Activated naive CD8-positive, alpha-beta T cell treated with anti-CD3 and anti-CD28 coated beads, Interleukin-2, amount 50 U/mL, for 16 hours (primary cell): ENCODE results near the gene CYP17A1.
"Not testable (repeated sequence)": the region's sequence is repeated elsewhere in the genome, so short reads cannot be mapped to it uniquely, and the experiment has no call there.

ENCODE experiments used
- DNase-seq: peaks from one replicate; pipeline ENCODE4 v3.0.0-alpha.2; 2020; ENCODE audit warnings: low read depth, low spot score

CYP17A1 gene, protein sequence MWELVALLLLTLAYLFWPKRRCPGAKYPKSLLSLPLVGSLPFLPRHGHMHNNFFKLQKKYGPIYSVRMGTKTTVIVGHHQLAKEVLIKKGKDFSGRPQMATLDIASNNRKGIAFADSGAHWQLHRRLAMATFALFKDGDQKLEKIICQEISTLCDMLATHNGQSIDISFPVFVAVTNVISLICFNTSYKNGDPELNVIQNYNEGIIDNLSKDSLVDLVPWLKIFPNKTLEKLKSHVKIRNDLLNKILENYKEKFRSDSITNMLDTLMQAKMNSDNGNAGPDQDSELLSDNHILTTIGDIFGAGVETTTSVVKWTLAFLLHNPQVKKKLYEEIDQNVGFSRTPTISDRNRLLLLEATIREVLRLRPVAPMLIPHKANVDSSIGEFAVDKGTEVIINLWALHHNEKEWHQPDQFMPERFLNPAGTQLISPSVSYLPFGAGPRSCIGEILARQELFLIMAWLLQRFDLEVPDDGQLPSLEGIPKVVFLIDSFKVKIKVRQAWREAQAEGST

DNA sequence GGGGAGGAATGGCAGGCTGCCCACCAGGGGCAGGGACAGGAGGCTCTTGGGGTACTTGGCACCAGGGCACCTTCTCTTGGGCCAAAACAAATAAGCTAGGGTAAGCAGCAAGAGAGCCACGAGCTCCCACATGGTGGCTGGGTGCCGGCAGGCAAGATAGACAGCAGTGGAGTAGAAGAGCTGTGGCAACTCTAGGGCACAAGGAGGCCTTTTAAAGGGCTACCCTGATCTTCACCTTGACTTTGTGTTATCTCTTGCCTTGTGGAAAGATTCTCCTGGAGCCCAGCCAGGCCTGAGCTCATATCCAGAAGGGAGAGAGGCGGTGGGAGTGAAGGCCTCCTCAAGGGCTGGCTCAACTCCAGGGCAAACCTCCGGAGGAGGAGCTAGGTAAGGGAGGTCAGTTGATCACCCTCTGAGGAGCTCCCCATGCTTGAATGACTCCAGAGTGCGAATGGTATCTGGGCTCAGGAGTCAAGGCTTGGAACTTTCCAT lies at the start of gene CYP17A1:
Gene CYP17A1, minus strand, starts transcription at position 184 of the 492 bp plus-strand sequence. Its CDS starts 52 bp downstream, at position 132.
- DNase-seq = no peak

DNA sequence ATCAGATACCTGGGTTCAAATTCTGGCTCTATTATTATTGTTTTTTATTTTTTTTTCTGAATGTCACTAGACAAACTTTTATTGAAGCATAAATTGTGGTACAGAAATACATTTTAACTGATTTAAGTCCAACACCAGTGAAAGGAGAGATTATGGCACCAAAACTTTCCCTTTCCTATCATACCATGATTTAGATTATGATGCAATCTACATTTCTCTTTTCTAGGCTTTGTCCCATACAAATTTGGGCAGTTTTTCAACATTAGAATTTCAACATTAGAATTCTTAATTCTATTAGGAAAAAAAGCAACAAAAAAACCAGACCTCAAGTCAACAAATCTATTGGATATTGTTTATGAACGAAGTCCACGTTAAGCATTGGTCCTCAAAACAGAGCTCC lies 43.0 kb upstream of the CYP17A1 start:
- no peak for DNase-seq

DNA sequence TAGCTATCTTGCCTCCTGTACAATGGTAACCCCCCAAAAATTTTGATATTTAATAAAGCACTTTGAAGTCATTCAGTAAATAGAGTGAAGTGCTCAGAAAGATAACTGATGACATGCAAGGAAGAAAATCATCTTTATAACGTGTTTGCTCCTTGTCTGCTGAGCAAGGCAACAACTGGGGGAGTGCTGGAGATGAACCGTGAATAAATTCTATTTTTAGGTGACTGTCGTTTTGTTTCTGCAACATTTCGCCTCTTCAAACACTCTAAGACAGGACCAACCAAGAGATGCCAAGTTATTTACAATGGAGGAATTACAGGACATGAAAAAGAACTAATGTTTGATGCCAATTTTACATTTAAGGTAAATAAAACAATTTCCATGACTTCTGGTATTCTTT lies 41.4 kb upstream of the CYP17A1 start:
- DNase-seq = no peak

DNA sequence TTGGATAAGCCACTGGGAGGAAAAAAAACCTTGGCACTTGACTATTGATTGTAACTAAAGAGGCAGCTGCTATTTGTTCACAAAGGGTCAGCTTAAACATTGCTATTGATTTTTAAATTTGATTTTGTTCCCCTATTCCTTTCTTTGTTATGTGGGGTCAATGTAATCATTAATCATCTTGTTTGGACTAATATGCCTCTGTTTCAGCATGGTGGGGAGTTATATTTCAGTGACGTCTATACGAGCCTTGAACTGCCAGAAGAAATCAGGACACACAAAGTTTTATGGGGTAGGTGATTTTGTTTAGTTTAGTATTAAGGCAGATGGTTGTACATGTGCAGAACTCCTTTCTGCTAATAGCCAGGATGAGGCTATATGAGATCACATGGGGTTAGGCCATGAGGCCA lies 39.5 kb upstream of the CYP17A1 start:
- no peak for DNase-seq

DNA sequence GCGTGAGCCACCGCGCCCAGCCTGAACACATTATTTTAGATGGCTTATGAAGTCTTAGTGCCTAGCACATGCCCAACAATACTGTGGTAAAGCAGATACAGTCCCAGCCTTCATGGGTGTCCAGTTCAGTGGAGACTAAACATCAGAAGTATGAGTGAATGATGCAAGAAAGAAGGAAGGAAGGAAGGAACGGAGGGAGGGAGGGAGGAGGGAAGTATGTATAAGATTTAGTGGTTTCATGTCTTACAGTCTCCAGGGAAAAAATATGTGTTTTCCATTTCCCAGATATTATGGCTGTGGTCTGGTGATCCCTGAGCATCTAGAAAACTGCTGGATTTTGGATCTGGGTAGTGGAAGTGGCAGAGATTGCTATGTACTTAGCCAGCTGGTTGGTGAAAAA lies 35.0 kb upstream of the CYP17A1 start:
- DNase-seq = no peak

DNA sequence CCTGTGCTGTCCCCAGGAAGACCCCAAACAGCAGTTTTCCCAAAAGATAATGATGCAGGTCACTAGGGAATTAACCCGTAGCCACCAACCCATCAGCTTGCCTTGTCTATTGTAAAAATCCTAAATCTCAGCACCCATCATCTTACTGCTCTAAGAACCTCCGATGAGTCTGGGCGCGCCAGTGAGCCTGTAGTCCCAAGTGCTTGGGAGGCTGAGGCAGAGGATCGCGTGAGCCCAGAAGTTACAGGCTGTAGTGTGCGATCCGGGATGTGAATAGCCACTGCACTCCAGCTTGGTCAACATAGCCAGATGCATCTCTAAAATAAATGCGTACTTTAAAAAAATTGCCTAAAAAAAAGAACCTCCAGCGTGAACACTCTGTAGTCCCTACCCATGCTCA lies 33.0 kb upstream of the CYP17A1 start:
- DNase-seq = no peak

DNA sequence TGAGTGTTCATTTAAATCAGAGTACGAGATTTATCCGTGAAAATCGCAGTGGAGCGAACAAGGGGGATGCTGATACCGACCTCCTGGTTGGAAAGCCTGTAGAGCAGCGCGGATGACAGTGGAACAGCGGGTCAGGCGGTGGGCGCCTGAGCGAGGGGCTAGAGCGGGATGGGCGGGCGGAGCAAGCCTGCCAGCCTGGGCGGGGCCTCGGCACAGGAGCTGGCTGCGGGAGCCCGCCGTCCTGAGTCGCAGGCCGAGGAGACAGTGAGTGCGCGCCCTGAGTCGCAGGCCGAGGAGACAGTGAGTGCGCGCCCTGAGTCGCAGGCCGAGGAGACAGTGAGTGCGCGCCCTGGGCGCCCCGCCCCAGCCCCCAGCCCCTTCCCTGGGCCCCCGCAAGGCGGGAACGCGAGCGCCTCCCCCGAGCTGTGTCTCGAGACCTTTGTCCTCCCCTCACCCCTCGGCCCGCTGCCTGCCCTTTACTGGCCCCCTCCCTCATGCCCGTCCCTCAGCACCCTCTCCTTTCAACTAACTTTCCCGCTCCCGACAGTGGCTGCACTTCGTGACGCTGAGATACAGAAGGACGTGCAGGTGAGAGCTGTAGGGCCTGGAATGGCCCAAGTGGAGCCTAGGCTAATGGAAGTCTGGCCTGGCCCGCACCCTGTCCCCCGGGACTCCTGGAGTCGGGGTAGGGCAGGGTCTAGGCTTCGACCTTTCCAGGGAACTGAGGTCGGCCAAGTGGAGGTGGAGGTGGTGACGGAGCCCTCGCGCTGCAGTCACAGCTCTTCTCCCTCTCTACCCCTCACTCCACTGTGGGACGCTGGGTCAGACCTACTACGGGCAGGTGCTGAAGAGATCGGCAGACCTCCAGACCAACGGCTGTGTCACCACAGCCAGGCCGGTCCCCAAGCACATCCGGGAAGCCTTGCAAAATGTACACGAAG lies 32.3 kb upstream of the CYP17A1 start, which contains the start of gene AS3MT:
Gene AS3MT, plus strand, starts transcription at position 213 of the 941 bp plus-strand sequence. Its CDS starts 123 bp downstream, at position 336.
- DNase-seq = no peak

DNA sequence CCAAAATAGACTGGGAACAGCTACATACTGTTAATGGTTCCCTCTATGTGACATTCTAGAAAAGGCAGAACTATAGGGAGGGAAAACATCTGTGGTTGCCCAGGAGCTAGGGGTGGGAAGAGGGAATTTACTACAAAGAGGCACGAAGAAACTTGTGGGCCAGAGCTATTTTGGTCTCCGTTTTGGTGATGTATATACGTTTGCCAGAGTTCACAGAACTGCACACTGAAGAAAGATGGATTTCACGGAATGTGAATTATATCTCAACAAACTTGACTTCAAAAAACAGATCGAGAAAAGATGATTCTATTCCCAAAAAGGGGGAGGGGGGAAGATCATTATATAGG lies 31.7 kb upstream of the CYP17A1 start:
- DNase-seq = no peak

DNA sequence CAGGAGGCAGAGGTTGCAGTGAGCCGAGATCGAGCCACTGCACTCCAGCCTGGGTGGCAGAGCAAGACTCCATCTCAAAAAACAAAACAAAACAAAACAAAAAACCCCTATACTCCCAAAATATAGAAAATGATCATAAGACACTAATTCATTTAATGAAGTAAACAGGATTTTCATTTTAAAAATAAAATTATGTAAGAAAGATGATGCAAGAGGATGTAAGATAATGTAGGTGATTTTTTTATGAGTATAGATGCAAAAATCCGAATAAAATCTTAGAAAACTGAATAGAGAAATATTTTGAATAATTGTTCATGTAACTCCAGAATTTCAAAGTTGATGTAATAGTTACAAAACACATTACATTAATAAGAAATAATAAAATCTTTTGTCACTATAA lies 28.4 kb upstream of the CYP17A1 start:
- DNase-seq = no peak

DNA sequence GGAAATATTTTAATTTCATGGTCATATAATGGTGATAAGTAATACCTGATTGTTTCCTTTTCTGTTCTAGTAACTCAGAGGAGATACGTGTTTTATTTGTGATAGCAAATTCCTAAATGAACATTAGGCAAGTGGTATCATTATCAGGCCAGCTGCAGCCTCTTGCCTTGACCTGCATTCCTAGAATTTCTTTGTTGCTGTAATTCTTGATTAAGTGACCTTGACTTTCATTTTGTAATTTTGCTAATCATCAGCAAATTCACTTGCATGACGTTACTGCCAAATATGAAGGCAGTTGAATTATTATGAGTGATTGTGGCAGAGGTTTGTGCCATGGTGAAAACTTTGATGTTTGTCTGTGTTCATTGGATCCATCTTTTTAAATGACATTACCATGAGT lies 26.4 kb upstream of the CYP17A1 start:
- DNase-seq = no peak

DNA sequence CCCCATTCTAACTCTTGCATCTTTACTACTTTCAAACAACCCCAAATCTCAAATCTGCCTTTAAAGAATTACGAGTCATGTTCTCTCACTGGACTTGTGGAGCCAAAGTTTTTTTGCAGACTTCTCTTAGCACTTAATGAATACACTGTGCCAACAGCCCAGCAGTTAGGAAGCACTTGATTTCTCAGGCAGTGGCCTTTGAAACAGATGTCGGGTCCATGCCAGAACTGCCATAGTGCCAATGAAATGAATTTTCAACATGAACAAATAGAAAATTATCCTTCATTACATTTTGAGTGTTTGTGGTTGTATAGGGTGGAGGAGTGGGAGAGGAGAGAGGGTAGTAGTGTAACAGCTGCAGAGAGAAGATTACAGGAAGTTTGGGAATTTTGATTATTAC lies 22.7 kb upstream of the CYP17A1 start:
- no peak for DNase-seq

DNA sequence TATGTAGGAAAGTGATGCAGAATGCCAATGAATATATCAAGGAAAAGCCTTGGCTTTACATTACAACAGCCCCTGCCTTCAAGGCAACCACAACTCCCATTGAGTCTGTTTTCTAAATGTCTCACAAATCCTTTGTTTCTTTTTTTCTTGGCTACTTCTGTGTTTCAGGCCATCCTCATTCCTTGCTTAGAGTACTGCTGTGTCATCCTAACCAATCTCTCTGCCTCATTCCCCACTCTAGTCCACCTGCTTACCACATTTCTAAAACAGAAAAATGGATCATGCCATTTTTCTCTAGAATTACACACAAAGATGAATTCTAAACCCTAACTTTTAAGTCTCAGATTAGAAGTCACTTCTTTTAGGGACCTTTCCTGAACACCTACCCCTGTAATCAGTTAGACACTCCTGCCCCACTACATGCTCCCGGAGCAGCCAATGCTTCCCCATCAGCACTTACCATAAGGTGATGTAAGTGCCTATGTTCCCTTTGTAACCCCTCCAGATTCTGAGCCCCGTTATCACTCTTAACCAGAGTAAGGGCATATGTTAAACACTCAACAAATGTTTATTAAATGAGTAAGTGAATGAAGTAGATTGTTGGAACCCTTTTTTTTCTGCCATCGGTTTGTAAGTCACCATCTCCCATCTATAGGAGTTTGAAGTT lies 19.7 kb upstream of the CYP17A1 start:
- no peak for DNase-seq

DNA sequence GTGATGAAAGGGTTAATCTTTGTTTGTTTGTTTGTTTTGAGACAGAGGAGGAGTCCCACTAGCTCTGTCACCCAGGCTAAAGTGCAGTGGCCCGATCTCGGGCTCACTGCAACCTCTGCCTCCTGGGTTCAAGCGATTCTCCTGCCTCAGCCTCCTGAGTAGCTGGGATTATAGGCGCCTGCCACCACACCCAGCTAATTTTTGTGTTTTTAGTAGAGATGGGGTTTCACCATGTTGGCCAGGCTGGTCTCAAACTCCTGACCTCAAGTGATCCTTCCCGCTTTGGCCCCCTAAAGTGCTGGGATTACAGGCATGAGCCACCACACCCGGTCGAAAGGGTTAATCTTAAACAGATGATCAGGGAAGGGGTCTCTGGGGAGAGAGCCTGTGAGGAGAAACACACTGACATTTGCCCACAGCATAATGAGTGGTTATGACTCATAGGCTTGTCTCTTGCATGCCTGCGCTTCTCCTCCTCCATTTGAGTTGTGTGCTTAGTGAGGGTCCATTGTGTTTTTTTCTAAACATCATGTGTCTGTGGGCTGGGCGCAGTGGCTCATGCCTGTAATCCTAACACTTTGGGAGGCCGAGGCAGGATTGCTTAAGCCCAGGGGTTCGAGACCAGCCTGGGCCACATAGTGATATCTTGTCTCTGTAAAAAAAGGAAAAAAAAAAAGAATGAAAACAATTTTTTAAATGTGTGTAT lies 18.7 kb upstream of the CYP17A1 start:
- not testable (repeated sequence) for DNase-seq

DNA sequence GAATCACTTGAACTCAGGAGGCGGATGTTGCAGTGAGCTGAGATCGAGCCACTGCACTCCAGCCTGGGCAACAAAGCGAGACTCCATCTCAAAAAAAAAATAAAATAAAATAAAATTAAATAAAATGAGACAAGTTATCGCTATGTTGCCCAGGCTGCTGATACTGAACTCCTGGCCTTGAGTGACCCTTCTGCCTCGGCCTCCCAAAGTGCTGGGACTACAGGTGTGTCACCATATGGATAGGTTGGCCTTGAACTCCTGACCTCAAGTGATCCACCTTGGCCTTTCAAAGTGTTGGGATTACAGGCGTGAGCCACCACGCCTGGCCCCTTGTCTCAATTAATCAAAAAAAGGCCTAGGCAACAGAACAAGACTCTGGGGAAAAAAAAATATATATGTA lies 16.0 kb upstream of the CYP17A1 start:
- not testable (repeated sequence) for DNase-seq

DNA sequence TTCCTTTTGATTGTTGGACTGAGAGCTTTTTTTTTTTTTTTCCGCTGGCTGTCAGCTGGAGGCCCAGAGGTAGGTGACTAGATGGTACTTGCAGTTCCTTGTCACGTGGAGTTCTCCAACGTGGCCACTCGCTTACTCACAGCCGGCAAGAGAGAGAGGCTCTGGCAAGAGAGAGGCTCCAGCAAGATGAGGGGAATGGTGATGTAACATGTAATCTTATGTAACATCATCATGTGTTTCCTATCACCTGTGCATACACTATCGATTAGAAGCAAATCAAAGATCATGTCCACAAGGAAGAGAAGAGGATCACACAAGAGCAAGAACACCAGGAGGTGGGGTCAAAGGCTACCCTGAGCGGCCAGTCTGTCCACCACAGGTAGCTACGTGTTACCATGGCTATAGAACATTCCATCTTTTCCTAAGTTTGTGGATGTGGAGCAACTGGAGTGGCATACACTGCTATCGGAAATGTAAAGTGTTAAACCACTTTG lies 12.9 kb upstream of the CYP17A1 start:
- DNase-seq = no peak

DNA sequence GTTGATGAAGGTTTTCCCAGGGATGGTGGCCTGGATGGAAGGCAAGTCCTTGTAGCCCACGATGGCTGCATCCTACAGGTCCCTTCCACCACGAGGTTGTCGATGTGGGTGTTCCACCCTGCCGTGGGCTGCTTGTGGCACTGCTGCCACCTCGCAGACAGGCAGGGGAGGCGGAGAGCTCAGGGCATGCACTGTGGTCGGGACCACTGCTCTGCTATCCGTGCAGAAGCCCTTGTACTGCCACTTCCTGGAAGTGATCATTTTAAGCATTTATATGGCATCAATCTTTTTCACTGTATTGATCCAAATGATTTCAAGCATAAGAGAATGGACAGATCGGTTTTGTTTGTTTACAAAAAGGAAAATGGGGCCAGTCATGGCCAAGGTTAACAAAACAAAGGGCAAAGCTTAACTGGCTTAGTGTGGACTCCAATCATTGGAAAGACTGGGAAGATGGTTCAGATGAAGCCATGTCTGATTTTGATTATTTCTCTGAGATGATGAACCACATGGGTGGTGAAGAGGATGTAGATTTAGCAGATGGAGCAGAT lies 8.2 kb upstream of the CYP17A1 start:
- DNase-seq = no peak

DNA sequence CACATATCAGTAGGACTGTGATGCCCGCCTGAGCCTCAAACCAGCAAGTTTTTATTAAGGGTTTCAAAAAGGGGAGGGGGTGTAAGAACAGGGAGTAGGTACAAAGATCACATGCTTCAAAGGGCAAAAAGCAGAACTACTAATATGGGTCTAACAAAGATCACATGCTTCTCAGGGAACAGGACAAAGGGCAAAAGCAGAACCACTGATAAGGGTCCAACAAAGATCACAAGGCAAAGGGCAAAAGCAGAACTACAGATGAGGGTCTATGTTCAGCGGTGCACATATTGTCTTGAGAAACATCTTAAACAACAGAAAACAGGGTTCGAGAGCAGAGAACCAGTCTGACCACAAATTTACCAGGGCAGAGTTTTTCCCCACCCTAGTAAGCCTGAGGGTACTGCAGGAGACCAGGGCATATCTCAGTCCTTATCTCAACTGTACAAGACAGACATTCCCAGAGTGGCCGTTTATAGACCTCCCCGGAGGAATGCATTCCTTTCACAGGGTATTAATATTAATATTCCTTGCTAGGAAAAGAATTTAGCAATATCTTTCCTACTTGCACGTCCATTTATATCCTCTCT lies 7.1 kb upstream of the CYP17A1 start:
- not testable (repeated sequence) for DNase-seq

DNA sequence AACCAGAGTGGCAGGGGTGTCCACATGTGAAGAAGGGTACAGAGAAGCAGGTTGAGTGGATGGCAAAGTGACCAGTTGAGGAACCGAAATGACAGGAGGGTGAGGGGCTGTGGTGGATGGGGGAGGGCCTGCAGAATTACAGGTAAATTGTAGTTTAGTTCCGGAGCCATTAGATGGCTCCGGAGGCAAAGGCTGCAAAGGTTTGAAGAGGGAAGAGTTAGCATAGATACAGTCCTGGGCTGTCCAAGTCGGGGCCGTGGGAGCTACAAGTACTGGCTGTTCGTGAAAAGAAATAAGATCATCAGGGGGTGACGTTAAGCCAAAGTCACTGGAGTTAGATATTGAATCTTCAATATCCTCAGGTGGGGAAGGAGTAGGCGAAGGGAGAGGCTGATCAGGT lies 5.9 kb upstream of the CYP17A1 start:
- DNase-seq = not testable (repeated sequence)

DNA sequence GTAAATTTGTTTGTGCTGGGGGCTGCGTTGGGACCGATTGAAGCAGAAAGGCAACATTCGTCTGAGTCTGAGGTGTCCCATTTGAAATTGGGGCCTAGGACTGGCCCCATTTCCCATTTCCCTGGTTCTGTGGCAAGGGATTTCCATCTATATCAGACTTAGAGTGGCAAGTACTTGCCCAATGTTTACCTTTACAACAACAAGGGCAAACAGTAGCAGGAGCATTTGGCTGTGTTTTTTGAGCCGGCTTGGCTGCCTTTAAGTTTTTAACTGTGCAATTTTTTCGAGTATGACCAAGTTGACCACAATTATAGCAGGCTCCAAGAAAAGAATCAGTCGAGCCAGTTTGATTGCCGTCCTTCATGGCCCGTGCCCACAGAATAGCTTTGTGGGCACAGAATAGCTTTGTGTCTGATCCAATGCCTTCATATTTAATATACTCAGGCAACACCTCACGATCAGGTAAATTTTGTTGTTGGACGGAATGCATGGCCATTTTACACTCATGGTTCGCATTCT lies 4.7 kb upstream of the CYP17A1 start:
- DNase-seq = no peak
